Psoas muscle (tissue), 8 donors: ENCODE data around the gene PARVB. TPM values are rescaled to one million over a fixed set of nuclear protein-coding genes. Genes with fewer than 3 reads are reported as not detected.

Source experiments
- ATAC-seq, 4 donors: fragments of 200-7000 bp; cut with Tn5 transposase; one replicate each; pipeline ENCODE4 v1.9.1; 2020; ENCODE audit warnings: moderate library complexity in 3 of 4, mild to moderate bottlenecking in 2 of 4
- DNase-seq, 2 donors: peaks; one replicate each; pipeline ENCODE4 v3.0.0-alpha.2; 2020
- H3K27ac ChIP-seq: fragments of 200-600 bp; one replicate; pipeline ENCODE4 v1.8.0; 2022
- H3K27me3 ChIP-seq, 3 donors: fragments of 200-600 bp in 1 of 3; one replicate each; pipeline versions ENCODE4 v1.6.1 to v1.8.0; 2013 to 2022; ENCODE audit warnings: low read length in 2 of 3, mild to moderate bottlenecking in 2 of 3, moderate library complexity in 1 of 3; ENCODE audit not compliant: insufficient read depth in 3 of 3
- H3K36me3 ChIP-seq, 2 donors: fragments of 200-600 bp in 1 of 2; one replicate each; pipeline versions ENCODE4 v1.6.1 to v1.8.0; 2013 to 2022; ENCODE audit warnings: low read depth in 1 of 2, mild to moderate bottlenecking in 1 of 2, moderate library complexity in 1 of 2; ENCODE audit not compliant: insufficient read depth in 1 of 2
- H3K4me1 ChIP-seq: fragments of 200-600 bp; one replicate; pipeline ENCODE4 v1.8.0; 2022
- H3K4me3 ChIP-seq: fragments of 200-600 bp; one replicate; pipeline ENCODE4 v1.8.0; 2022; ENCODE audit warnings: mild to moderate bottlenecking
- H3K9me3 ChIP-seq: fragments of 200-600 bp; one replicate; pipeline ENCODE4 v1.8.0; 2022
- WGBS, 3 donors: extraction: QIAGEN DNeasy Blood & Tissue Kit; methylation state at CpG; one replicate each; pipeline versions ENCODE4 v1.1.6 to v1.1.7; 2013; 5-methylcytosine and 5-hydroxymethylcytosine counted together
- intact Hi-C, 2 donors: fragments of 100-400 bp; cut with DNase I; formaldehyde crosslinking; loops; one replicate each; pipeline versions ENCODE4 v1.11.0 to v1.14.2; 2022
- polyA plus RNA-seq, 3 donors: library from polyadenylated mRNA; stranded (reverse); fragments of 200-250 nt; gene quantifications; one replicate each; pipeline ENCODE4 v1.2.3, GENCODE V29; 2013
- total RNA-seq, 4 donors: library from RNA; stranded (reverse); fragmentation: NEBNext Ultra II Directional in 2 of 4; extraction: Animal tissue kit (Norgen Biotek cat#: 25700) in 2 of 4; gene quantifications; one replicate each; pipeline versions ENCODE4 v1.2.1 to v1.2.4, GENCODE V29; 2021 to 2023
- TF ChIP-seq, protein P1 (sequence below): fragments of 200-600 bp; IDR thresholded peaks from one replicate; pipeline ENCODE4 v1.8.0; 2022; ENCODE audit warnings: antibody characterized with exemption
- donor health status: healthy with polysubstance abuse.
- donor health status: DM: no; HTN: no; CAD: no; lungs with moderate emphysema.
- donor health status: Bipolar disorder and iron deficiency.
- donor health status: healthy.
- donor health status: DM: yes; HTN: yes; CAD: no.
- donor health status: DM: no; HTN: no; CAD: no.
- donor health status: DM: no; HTN: no; CAD: no.
- donor health status: DM: yes; HTN: yes; CAD: no.

The PARVB gene
- total and polyA plus RNA-seq, 7 donors: 84.5 to 172 (median 103) TPM

DNA sequence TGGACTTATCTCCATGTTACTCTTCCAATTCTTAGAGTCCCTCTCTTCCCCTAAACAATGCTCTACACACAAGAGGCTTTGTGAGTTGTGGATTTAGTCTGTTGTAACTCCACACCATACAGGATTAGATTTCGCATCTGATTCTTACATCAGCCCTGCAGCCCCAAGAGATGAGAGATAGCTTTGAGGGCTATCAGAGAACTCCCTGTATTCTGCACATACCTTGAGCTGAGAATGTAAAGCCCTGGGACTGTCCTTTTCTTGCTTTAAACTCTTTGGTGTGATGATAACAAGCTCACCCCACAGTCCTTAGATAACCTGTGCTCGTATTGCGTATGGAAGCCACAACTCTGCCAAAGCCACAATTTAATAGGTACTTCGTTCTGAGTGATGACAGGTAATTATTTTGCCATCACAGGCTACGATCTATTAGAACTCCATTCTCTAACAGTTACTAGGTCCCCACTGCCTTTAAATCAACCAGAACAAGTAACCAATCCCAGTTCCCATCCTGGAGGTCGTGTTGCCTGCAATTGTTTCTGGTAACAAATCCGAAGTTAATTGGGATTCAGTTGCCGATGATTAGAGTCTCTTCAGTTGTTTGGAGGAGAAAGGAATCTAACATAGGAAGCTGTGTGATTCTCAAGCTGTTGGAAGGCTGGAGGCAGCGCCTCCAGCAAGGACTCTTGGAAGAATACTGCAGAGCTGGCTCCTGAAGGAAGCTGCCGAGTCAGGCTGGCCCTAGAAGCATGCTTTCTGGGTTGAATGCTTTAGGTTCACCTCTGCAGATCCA lies 155.3 kb downstream of the PARVB start:
- no peak for DNase-seq
- Histone ChIP-seq H3K27ac (no peak overlapping the region), H3K36me3 (no peaks in the 10 kb centered on the region), H3K27me3 (peaks cover 0 to 20% (median 2%) of the 10 kb centered on the region in 3 donors), H3K9me3 (no peaks in the 10 kb centered on the region), H3K4me1 (no peaks in the 10 kb centered on the region), H3K4me3 (no peak overlapping the region)
- TF ChIP-seq, protein P1, sequence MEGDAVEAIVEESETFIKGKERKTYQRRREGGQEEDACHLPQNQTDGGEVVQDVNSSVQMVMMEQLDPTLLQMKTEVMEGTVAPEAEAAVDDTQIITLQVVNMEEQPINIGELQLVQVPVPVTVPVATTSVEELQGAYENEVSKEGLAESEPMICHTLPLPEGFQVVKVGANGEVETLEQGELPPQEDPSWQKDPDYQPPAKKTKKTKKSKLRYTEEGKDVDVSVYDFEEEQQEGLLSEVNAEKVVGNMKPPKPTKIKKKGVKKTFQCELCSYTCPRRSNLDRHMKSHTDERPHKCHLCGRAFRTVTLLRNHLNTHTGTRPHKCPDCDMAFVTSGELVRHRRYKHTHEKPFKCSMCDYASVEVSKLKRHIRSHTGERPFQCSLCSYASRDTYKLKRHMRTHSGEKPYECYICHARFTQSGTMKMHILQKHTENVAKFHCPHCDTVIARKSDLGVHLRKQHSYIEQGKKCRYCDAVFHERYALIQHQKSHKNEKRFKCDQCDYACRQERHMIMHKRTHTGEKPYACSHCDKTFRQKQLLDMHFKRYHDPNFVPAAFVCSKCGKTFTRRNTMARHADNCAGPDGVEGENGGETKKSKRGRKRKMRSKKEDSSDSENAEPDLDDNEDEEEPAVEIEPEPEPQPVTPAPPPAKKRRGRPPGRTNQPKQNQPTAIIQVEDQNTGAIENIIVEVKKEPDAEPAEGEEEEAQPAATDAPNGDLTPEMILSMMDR: no peak
- ATAC-seq: peak in 1 of 4 donors; percentile 14
- intact Hi-C loops: no loop called here
- 40 to 53% (median 43%) methylated on average over 10 of the region's 10 CpGs for WGBS, 3 donors

DNA sequence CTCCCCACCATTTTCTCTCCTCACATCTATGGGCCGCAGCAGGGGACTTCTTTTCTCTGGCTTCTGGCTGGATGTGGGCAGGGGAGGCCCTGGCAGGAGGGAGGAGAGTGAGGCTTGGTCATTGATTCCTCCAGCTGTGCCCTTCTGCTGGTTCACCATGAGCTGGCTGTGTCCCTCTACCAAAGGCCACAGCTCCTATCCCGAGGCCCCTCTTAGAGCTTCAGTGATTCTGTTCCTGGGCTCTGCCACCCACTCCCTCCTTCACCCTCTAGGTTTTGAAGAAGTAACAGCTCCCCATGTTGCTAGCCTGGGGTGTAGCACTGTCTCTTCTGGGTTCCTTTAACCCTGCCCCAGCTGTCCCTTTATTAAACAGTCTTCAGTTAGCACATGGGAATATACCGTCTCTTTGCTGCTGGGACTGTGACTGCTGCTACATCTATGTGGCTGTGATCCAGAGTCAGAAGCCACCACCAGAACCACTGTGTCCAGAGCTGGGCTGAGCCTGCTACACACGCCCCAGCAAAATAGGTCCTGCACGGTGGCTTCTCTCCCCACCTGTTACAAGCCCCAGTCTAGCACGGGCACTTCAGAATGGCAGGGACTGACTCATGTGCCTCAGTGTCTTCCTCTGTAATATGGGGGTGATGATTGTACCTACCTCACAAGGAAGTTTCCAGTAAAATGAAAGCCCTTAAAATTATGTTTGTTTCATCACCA lies 156.0 kb downstream of the PARVB start:
- intact Hi-C loops: no loop called here
- DNase-seq (peak in 1 of 2 donors; percentile 43), ATAC-seq (peak in 2 of 4 donors; percentile 9 to 14)
- Histone ChIP-seq H3K9me3 (no peaks in the 10 kb centered on the region), H3K27ac (no peak overlapping the region), H3K36me3 (no peaks in the 10 kb centered on the region), H3K4me3 (no peak overlapping the region), H3K4me1 (no peaks in the 10 kb centered on the region), H3K27me3 (peaks cover 0 to 20% (median 2%) of the 10 kb centered on the region in 3 donors)
- WGBS, 3 donors: 33 to 45% (median 43%) methylated on average over 6 of the region's 6 CpGs
- TF ChIP-seq, protein P1: no peak

DNA sequence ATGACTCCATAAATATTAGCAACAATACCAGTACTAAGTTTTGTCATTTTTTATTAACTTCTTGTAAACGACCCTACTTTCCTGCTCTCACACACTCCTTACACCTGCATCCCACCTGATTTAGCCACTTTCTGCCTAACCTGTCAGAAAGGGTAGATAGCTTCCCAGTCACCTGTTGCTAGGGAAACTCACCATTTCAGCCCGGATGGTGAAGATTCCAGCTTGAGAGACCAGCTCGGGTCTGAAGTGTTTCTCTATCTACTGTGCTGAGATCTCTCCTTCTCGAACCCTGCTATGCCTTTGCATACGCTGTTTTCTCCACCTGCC lies 156.6 kb downstream of the PARVB start, which contains the start of gene PARVG:
Gene PARVG, plus strand, starts transcription at position 220 of the 327 bp plus-strand sequence. CDS start 2,405 bp downstream, outside the sequence.
- Histone ChIP-seq H3K27me3 (peaks cover 0 to 20% (median 2%) of the 10 kb centered on the region in 3 donors), H3K27ac (no peak within 1 kb of the TSS), H3K4me3 (peak within 1 kb of the TSS; percentile 36), H3K9me3 (no peaks in the 10 kb centered on the region), H3K36me3 (no peaks in the 10 kb centered on the region), H3K4me1 (no peaks in the 10 kb centered on the region)
- TF ChIP-seq, protein P1: no peak
- DNase-seq (no peak), ATAC-seq (no peak)
- intact Hi-C loops: no loop called here
- 62 to 71% (median 68%) methylated on average over 5 of the region's 5 CpGs for WGBS, 3 donors

DNA sequence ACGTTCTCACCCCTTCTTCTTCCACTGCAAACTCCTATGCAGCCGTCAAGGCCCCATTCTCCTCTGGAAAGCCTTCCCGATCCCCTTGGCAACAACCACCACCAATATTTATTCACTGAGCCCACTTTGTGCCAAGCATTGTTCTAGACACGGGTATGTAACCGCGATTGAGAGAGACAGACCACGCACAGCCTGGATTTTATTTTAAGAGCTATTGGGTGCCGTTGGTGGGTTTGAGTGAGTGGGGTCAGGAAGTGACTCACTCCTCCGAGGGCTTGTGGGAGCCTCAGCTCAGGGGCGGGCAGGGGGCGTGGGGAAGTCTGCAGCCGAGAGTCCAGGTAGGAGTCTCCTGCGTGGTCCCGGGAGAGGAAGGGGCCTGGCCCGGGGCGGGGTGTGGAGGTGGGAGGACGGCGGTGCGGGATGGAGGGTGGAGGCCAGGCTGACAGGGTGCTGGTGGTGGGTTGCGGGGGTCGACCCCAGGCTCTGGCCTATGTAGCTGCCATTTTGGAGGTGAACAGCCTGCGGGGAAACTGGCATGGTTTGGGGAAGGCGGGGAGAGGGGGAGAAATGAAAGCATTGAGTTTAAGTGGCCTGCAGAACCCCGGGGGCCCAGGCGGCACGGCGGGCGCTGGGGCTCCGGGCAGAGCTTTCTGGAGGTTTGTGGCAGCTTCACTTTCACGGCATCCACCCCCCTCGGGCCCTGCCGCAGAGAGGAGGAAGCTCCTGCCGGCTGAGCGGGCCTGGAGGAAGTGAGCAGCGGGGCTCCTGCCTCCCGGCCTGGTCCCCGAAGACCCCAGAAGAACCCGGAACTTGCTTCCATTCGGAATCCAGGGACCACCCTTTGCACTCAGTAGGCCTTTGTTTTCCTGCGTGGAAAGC lies 157.2 kb downstream of the PARVB start:
- H3K36me3 ChIP-seq: no peaks in the 10 kb centered on the region
- DNase-seq: peak in 1 of 2 donors; percentile 64
- H3K4me1 ChIP-seq: no peaks in the 10 kb centered on the region
- no peak overlapping the region for H3K27ac ChIP-seq
- TF ChIP-seq, protein P1: no peak
- no peaks in the 10 kb centered on the region for H3K9me3 ChIP-seq
- peak overlapping the region; percentile 36 for H3K4me3 ChIP-seq
- intact Hi-C loops: no loop called here
- peak in 2 of 4 donors; percentile 13 to 21 for ATAC-seq
- WGBS, 3 donors: 55 to 58% (median 57%) methylated on average over 31 to 40 of the region's 40 CpGs
- peaks cover 0 to 20% (median 2%) of the 10 kb centered on the region in 3 donors for H3K27me3 ChIP-seq
